Non-pigmented ciliary epithelial cell (primary cell): ENCODE data around the gene PANK4.

Experiments
- DNase-seq: peaks from one replicate; pipeline ENCODE4 v3.0.0-alpha.2; 2010; ENCODE audit warnings: low read depth

PANK4 gene

DNA sequence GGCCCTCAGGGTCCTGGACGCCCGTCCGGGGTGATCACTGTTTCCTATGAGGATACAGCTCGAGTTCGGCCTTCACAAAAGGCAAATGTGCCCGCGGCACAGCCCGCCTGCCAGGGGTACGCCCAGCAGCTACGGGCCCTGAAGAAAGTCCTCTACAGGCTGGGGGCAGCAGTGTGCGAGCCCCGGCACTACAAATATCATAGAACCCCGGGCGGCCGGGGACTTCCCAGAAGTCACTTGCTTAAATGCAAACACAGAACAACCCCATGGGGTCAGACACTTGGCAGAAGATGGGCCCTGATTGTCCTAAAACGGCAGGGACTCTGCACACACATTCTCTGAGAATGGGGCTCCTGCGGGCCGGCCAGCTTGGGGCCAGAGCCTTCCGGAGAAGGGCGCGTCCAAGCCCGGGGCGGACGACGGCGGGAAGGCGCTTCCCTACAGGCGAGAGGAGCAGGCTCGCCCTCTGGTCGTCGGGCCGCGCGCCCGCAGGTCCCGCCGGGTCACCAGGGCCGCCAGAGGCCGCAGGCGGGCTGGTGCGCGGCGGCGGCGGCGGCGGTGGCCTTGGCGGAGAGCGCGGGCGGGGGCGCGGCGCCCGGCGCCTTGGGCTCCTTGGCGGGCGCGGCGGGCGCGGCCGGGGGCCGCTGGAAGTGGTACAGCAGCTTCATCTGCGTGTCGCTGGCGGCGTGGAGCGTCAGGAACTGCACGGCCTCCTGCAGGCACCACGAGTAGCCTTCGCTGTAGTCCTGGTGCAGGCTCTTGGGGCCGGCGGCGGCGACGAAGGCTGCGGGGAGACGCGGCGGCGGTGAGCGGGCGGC, 2.8 kb upstream of the PANK4 start:
- no peak for DNase-seq

DNA sequence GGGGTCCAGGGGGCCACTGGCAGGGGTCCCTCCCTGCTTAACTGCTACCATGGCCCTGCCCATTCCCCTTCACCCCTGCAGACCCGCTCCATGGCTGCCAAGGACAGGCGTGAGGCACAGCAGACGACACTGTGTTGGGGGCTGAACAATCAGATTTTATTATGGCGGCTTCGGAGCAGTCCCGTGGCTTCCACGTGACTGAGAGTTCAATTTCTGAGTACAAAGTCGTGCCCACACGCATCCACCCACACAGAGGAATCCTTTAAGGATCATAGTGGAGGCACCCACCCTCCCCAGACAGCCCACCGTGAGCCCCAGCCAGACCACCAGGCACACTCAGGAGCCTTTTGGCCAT, 2.2 kb upstream of the PANK4 start:
- DNase-seq, result no peak

DNA sequence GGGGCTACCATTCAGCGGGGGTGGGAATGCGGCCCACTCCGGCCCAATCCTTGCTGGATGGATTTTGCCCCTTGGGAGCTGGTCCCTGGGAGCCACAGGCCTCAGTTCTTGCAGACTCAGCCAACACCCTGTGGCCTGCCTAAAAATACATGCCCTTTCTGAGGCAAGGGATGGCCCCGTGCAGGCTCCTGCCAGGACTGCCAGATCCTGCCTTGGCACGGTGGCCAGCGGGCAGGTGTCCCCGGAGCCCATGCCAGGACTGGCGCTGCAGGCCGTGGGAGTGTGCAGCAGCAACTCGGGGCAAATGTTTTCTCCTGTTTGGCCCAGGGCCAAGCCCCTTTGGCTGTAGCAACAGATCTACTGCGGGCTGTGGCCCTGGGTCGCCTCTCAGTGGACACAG, 1.6 kb upstream of the PANK4 start:
- DNase-seq, result no peak

DNA sequence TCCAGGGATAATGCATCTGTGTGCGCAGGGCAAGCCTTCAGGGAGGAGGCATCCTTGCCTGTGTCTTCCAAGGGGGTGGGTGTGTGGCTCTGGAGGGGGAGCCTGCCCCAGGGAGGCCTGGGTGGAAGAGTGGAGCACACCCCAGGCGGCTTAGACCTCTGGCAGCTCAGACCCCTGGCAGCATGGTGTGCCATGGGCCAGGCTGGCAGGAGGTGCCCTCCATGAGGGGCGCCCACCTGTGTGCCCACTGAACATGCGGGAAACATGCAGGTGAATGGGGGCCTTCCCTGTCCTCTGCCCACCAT, 1.1 kb upstream of the PANK4 start:
- no peak for DNase-seq

DNA sequence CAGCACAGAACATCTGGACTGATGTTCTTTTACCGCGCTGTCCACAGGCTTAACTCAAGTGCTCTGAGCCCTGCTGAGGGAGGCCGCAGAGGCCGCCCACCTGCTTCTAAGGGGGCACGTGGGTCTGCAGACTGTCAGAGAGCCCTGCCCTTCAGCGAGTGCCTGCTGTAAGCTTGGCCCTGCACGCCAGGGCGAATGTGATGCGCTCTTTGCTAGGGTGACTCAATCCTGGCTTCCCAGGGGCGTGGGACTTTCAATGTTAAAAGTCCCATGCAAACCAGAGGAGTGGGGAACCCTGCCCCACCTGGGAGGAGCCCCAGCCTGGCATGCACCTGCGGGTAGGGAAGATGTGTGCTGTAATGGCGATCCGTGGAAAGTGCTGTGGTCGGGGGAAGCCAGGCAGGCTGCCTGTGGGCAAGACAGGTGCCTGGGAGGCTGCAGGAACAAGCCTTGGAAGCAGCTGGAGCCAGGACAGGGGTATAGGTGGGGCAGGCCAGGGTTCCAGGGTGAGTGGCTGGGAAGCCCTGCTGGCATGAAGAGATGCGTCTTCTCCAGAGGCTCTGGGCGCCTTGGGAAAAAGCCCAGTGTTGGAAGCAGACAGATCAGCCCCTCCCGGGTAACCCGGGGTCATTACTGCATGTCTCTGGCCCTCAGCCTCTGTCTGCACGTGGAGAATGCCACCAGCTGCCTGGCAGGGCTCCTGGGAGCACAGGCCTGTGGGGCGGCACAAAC, 594 bp upstream of the PANK4 start:
- no peak for DNase-seq

DNA sequence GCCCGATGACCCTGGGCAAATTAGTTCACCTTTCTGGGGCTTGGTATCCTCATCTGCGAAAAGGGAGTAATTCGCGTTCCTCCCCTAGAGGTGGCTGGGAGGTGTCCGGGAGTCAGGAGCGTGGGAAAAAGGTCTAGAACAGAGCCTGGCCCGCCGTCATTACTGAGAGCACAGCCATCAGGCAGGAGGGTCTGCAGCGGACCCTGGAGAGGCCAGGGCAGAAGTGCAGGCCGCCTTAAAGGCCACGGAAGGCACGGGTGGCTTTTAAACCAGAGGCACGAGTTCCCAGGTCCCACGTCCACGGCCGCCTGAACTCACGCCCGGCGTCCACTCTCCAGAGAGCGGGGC, 850 bp downstream of the PANK4 start:
- no peak for DNase-seq

DNA sequence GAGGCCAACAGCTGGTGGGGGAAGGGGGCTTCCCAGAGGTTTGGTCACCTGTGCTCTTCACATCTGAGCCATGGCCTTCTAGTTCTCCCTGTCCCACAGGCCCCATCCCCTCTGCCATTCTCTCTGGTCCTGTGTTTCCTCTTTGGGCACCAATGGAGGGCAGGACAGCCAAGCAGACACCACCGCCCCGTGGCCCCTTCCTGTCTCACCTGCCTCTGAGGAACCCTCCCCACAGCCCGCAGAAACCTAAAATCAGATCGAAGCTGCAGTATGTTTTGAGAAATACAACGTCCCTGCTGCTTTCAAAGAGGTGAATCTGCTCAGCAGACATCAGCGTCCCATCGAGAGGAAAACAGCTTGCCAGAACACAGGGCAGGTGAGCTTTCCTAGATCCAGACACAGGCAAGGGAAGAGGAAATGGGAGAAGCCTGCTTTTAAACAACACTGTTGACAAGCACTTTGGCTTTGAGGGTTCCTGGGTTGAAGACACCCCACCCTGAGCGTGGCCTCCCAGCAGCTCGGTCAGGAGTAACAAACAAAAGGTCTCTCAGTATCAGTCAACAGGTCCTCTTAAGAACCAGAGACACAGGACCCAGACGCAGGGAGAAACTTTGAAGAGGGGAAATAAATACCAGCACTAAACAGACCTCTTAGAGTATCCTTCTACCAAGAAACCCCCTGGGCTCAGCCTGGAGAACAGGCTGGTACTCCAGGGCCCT, 2.3 kb downstream of the PANK4 start:
- DNase-seq, result no peak

DNA sequence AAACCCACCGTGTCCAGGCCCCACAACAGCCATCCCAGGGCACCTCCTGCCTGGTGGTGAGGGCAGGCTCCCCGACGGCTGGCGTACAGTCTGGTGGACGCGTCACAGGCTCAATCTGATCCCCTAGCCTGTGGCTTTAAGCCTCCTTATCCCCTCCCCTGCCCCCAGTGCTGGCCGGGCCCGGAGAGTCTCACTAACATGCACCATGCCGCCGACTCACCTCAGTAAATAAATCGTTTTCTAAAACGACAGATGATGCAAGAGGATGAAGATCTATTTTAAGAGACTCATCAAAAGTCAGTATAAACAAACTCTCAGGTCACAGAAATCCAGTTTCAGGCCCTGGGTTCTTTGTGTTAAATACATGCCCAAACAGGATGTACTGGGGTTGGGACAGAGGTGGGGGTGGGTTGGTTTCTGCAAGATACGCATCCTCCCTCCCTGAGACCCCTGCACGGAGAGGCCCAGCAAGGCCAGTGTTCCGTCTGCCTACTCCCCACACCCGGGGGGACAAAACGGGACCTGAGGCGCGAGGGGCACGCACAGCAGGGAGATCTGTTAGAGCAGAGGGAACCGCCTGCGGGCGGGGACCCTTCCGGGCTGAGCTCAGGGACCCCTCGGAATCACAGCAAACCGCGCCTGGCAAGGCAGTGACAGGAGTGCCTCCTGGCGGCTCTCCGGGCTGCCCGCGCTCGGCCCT, 3.1 kb downstream of the PANK4 start:
- DNase-seq, result no peak

DNA sequence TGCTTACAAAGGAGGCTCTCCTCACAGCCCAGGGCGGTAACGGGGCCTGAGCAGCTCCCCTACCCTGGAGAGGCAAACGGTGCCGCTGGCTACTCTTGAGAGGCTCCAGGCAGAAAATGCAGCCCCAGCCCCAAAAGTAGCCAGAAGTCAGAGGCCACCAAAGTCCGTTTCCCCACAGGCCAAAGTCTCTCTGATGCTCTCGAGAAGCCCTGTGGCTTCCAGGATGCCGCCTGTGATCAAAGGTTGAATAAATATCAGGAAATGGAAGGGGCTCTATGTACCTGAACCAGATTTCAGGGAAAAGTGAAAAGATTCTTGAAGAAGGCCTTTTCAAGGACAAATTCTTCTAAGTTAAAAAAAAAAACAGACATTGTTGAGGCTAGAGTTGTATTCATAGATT, 4.2 kb downstream of the PANK4 start:
- no peak for DNase-seq

DNA sequence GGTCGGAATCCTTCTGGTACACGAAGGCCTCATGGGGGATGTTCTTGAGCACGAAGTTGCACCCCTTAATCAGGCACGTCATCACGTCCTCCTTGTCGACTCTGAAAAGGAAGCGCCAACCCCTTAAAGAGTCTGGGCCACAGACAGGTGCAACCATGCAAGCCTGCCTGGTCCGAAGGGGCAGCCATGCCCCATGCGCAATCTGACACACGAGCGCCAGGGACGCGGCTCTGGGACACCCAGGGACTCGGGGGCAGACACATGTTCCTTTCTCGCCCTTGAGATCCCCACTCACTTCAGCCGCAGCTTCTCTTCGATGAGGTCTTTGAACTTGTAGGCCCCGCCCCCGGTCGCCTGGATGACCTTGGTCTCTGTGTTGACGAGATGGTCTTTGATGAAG, 5.6 kb downstream of the PANK4 start:
- DNase-seq, result no peak

DNA sequence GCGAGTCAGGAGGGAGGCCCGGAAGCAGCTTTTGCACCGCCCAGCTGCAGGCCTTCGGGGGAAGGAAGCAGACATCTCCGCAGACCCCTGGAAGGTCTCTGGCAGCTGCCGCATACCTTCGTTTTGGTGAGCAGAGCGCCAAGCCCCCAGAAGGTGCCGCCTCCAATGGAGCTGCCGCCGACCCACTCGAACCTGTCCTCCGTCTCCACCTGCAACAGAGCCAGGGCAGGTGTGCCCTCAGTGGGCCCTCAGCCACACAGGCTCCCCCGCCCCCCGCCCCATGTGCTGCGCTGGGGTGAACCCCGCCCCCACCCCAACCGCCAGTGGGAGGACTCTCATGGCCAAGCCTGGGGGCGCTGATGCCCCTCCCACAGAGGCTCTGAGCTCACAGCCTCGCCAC, 6.2 kb downstream of the PANK4 start:
- no peak for DNase-seq

DNA sequence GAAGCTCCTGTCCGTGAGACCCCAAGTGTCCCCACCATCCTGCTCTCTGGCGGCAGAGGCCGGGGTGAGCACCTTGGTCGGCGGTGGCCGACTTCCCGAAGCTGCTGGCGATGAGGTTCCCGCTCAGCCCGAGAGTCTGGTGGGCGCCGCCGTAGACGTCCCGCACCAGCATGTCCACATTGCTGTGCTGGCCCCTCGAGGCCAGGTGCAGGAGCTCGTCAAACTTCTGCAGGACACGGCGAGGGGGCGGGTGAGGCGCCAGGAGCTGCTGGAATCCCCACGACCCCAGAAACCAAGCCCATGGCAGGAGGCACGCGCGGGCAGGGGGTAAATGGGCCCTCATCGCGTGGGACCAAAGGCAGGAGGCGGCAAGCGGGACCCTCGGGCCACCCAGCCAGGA, 6.7 kb downstream of the PANK4 start:
- no peak for DNase-seq

DNA sequence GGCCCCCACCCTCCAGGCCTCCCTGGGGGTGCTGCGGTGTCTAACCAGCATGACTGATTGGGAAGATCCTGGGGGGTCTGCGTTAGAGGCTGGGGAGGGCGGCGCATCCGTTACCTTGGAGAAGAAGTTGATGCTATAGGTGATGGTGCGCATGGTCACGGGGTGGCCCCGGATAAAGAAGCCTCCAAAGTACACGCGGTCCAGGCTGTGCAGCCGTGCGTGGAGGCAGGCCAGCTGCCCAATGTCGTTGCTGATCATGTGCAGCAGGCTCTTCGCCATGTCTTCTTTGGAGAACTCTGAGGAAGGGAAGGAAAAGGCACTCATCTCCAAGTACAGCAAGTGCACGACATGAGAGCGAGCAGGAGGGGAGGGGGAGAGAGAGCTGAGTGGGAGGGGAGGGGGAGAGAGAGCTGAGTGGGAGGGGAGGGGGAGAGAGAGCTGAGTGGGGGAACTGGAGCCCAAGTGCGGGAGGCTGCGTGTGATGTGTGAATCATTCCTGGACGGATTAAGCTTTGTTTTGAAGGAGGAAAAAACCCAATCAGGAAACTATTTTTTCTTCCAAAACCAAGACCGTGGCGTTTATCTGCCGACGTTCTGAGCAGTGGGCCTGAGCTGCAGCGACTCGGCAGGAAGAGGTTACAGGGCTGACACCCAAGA, 7.2 kb downstream of the PANK4 start:
- no peak for DNase-seq

DNA sequence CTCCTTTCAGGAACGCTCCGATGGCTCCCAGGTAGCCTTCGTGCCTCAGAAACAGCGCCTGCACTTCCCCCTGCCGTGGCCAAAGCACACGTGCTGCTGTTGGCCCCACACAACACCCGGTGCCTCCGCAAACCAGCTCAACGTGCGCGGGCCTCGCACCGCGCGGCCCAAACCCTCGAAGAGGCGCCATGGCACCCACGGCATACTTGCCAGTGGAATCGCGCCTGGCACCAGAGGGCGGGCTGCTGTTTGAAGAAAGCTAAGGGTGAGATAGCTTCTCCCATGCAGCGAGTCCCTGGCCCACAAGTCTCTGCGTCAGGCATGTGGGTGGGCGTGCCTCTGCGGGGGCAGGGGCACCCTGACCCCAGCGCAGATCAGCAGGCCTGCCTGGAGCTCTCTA, 7.9 kb downstream of the PANK4 start:
- no peak for DNase-seq

DNA sequence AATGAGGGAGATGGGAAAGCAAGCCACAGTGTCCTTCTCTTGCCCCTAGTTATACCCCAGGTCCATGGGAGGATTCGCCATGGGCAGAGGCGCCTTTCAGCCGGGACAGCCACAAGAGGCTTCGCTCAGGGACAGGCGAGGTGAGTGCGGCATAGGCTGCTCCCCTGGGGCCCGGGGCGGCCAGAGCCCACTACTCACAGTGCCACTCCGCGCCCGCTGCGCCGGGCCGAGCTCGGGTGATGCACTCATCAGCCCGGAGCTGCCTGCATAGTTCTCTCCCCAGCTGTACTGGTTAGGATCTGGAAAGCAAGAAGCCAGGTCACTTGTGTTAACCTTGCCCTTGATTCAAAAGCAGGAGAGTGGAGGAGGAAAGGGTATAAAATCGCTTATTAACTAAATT, 8.4 kb downstream of the PANK4 start:
- no peak for DNase-seq

DNA sequence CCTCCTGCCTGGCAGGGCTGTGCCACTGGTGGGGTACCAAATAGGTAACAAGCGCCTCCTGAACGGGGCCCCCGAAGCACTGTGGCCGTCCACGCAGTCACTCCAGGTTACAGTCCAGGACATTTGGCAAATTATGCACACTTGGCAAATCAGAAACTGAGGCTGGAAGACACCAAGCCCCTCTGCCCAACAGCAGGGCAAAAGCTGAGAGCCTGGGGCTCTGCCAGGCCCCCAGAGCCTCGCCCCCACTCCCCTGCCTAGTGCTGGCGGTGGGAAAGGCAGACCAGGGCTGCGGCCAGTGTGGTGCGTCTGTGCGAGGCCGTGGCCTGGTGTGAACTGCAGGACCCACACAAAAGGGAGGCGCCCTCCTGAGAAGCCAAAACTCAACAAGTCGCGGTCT, 9.4 kb downstream of the PANK4 start:
- DNase-seq, result no peak

DNA sequence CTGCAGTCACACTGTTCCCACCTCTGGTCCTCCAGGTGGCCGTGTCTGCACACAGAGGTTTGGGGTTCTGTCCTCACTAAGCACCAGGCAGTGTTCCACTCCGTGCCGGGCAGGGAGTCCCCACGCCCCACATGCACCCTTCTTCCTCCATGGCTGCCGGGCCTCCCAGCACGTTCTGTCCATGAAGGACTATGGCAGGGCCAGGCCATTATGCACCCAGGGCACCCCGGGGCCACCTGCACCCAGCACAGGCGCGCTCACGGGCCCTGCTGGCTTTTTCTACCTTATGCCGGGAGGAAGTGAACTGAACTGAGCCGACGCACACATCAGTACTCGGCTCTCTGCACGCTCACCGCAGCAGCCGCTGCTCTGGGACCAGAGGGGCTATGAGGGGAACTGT, 10.3 kb downstream of the PANK4 start:
- no peak for DNase-seq

DNA sequence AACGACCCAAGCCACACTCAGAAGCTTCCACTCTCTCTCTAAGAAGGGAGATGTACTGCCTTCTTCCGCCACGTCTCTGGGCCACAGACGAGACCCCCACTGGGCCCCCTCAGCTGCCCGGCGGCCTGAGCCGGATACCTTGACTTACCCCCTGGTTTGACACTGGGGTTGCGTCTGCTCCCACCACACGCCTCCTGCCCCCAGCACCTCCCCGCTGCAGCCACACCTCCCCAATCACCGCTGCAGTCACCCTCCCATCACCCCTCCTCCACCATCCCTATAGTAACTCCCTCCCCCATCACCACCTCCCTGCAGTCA, 10.7 kb downstream of the PANK4 start:
- no peak for DNase-seq

DNA sequence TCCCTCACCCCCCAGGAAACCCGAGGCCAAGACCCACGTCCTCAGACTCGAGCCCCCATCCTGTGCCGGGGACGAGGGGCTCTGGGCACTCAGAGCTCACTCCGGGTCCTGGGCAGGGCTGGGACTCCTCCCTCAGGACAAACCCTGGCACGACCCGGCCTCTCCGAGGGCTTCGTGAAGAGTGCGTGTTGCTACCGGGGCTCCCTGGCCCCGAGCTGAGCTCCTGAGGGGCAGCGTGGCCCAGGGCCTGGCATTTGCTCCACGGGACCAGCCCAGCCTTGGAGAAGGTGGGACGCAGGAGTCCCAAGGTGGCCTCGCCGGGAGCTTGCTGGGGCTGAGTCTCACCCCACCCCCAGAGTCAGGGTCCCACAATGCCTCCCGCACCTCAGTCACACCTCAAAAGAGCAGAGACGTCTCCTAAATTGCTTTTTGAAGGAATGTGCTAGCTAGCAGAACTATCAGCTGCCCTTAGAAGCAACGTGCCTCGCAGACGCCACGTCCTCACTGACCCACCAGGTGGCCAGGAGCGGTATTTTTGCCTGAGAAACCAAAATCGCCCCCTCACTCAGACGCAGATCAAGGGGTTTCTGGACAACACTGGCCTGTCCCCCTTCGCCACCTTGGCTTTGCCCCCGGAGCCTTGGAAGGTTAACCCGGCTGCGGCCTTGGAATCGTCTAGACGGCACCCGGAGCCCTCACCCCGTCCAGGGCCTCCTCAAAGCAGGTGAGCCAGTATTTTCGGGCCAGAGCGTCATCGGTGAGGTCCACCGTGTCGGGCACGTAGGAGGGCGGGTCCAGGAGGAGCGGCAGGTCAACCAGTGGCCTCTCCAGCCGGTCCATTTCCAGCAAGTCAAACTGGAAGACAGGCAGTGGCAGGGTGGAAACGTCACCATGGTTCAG, 11.3 kb downstream of the PANK4 start:
- no peak for DNase-seq

DNA sequence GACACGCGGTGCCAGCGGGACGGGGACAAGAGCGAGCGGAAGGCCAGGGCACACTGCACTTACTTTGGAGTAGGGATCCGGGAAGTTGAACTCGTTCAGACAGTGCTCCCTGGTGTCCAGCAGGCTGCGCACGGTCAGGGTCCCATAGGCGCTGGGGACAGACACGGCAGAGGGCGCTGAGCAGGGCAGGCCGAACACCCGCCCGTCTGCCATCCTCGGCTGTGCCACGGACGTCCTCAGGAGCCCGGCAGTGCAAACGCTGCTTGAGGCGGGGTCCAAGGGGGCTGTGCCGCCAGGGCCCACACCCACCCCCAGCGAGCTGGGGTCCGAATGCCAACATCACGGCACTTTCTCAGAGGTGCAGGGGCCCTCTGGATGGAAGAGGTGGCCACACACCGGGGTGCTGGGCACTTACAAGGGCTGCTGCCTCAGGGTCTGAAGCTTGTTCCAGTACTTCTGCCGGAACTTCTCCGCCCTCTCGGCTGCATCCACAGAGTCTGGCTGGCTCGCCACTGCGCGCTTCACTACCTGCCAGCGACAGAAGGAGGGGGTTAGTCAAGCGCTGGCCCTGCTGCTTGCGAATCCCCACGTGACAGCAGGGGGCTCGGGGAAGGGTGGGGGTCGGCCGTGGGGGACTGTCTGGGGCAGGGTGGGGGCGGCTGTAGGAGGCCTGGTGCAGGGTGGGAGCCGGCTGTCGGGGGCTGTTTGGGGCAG, 12.3 kb downstream of the PANK4 start:
- DNase-seq, result no peak

DNA sequence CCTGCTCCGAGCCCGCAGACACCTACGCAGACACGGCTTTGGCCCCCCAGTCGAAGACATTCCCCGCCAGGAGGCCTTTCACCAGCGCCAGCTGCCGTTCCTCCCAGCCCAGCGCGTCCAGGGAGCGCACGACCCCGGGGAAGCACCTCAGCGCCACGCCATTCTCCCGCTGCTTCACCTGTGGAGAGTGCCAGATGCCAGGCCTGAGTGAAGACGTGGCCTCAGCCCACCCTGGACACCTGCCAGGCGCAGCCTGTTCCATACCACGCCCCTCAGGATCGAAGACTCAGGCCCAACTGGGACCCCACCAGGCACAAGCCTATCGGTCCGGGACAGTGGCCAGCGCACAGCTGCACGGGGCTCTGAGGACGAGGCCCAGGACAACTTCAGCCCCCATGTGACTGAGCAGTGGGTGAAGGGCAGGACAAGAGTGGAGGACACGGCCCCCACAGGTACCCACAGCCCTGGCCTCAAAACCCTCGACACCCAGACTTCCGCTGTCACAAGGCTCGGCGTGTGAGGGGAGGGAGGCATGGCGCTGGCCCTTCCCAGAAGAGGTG, 13.5 kb downstream of the PANK4 start:
- DNase-seq, result no peak
